GM12874 (cell line): ENCODE measurements around the gene KCNJ14.
A peak's percentile ranks its signal among the peaks of the same experiment; 100 is the strongest.

Experiments
- TF ChIP-seq, protein P1 (sequence below): IDR thresholded peaks from 2 replicates; pipeline ENCODE4 v1.5.1; 2011; ENCODE audit warnings: low read depth, mild to moderate bottlenecking, control low read depth, low read length, moderate library complexity; ENCODE audit not compliant: insufficient read depth

The KCNJ14 gene

DNA sequence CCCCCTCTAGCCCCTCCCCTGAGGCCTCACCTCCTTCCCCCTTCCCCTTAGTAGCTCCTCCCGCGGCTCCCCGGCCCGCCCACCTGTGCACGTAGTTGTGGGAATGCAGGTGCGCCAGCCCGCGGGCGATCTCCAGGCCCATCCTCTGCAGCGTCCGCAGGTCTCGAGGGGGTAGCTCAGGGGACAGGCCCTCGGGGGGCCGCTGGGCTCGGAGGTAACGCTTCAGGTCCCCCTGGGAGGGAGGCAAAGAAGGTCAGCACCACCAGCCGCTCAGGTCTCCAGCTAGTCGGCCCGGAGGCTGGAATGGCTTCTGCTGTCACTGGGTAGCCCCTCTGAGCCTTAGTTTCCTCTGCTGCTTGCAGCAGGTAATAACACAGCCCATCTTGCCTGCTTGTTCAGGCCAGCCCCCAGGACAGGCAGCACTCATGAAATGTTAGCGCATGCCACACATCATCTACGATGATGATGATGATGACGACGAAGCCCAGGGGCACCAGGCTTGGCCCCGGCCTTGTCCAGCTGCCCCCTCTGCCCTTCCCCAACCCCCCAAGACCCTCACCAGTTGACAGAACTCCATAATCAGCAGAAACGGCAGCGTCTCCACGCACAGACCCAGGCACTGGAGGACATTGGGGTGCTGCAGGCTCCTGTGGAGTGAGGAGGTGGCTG lies 47.1 kb downstream of the KCNJ14 start:
- TF ChIP-seq, protein P1, sequence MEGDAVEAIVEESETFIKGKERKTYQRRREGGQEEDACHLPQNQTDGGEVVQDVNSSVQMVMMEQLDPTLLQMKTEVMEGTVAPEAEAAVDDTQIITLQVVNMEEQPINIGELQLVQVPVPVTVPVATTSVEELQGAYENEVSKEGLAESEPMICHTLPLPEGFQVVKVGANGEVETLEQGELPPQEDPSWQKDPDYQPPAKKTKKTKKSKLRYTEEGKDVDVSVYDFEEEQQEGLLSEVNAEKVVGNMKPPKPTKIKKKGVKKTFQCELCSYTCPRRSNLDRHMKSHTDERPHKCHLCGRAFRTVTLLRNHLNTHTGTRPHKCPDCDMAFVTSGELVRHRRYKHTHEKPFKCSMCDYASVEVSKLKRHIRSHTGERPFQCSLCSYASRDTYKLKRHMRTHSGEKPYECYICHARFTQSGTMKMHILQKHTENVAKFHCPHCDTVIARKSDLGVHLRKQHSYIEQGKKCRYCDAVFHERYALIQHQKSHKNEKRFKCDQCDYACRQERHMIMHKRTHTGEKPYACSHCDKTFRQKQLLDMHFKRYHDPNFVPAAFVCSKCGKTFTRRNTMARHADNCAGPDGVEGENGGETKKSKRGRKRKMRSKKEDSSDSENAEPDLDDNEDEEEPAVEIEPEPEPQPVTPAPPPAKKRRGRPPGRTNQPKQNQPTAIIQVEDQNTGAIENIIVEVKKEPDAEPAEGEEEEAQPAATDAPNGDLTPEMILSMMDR: no peak

DNA sequence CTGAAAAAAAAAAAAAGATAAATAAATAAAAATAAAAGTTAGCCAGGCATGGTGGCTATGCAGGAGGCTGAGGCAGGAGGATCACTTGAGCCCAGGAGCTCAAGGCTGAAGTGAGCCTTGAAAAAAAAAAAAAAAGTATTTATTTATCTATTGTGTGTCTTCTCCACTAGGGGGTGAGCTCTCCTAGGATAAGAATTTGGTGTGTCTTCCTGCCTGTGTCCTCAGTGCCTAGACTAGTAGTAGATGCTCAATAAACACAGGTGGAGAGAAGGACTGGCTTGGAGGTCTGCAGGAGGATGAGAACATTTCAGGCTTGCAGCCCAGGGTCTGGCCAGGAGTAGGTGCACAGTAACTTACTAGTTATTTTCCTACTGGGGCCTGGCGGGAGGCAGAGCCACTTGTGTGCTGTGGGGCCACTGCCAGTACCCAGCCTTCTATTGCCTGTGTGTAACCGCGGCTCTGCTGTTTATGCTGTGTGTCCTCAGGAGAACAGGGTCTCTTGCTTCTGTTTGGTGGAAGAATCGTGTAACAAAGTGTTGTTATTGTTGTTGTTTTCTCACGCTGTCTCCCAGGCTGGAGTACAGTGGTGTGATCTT lies 50.9 kb downstream of the KCNJ14 start:
- TF ChIP-seq, protein P1: peak; percentile 43; the same call in 1 of the 2 replicates

DNA sequence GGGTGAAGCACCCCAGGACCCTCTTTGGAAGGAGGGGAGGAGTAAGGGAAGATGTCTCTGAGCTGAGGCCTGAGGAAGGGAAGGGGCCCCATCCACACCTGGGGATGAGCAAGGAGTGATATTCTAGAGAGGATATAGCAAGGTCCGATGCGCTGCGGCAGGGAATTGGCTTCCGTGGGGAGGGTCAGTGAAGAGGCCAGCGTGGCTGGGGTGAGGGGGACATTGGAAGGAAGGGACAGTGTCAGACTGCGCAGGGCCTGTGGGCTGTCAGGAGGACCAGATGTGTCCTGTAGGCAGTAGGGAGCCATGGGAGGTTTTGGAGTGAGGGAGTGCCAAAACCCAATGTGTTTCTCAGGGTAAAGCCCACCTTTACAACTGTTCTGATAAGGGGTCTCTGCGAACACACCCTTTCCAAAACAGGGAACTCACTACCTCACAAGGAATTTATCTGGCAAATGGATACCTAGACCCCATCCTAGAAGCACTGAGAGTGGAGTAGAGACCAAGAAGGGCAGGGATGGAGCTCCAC lies 52.6 kb downstream of the KCNJ14 start:
- TF ChIP-seq, protein P1: no peak

DNA sequence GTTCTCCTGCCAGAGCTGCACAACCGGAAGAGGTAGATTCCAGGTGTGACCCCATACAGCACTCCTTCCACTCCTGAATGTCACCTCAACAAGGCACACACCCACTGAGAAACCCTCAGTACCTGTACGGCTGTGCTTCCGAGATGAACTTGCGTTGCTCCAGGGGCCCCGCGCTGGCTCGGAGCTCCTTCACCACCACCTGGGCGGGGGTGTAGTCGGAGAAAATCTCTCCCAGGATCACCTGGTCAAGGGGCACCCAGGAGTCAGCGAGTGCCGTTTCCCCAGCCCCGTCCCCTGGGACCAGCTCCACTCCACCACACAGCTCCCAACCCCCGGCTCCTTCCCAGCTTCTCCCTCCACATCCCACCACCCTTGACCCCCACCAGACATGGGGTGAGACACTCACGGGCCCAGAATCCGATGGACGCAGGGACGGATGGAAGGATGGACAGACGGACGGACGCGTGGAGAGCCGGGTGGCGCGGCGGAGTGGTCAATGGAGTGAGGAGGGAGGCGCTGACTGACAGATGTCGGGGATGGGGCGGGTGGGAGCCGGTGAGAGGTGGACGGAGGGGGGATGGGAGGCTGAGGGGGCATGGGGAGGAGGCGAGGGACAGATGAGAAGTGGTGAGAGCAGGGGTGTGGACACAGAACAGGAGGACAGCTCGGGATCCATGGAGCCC lies 53.5 kb downstream of the KCNJ14 start:
- TF ChIP-seq, protein P1: no peak

DNA sequence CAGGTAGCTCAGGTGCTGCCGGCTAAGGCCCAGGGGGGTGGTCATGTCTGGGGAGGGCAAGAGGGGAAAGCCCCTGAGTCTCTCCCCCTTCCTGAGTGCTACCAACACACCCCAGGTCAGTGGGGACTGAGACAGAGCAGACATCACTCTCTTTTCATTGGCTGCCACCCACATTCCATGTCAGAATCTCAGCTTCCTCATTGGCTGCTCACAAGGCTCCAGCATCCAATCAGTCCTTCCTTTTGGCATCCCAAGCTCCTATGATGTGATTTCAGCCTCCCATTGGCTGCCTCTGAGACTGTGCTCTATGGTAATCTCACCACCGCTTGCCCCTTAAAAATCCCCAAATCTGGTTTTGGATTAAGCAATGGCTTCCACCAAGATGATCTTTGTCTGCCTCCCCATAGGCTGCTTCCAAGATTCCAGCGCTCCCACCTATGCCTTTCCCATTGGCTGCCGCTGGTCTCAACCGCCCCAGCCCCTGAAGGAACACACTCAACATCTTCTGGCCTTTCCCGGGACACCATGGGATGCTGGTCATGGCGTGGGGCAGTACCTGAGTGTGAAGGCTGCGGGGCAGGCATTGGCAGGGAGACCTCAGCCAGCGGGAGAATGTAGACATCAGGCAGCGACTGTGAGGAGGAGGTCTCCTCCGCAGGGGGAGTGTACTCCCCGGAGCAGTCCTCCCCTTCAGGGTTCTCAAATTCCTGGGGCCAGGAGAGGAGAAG lies 54.3 kb downstream of the KCNJ14 start:
- TF ChIP-seq, protein P1: no peak

DNA sequence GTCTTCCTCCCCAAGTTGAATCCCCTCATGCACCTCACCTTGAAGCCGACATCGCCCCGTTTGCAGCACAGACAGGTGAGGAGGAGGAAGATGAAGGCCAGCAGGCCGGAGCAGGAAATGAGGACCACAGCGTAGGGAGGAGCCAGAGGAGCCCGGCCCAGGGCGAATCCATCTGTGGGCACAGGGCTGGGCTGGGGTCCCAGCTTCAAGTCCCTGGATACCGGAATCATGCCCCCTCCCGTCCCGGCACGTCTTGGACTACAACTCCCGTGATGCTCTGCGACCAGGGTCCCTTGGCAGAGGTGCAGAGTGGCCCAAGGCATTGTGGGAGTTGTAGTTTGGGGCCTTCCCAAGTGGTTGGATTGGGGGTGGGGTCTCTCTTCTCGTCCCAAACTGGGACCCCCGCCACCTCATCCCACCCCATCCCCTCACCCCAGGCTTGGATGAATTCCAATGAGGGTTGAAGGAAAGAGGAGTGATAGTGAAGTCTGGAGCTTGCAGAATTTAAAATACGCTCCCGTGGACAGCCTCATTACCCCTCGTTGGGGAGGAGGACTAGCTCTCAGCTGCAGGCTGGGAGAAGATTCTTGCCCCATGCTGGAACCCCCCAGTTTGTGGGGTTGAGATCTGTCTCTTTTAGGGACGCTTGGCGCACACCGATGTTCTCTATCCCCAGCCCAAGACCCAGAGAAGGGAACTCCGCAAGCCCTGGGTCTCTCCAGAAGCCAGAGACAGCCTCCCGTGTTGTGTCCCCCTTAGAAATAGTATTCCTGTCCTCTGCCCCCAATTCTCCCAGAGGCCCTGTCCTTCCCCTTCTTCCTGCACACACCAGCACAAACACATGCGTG lies 55.3 kb downstream of the KCNJ14 start:
- TF ChIP-seq, protein P1: no peak
